GM12892 (cell line): ENCODE measurements around the gene RIC8B.

Source experiments
- POLR2A ChIP-seq: IDR thresholded peaks from 2 replicates; pipeline ENCODE4 v1.6.1; 2011; ENCODE audit warnings: low read depth, low read length, control low read depth
- POLR2AphosphoS5 ChIP-seq: IDR thresholded peaks from 2 replicates; pipeline ENCODE4 v1.6.1; 2011; ENCODE audit warnings: low read depth, low read length, control low read depth
- TAF1 ChIP-seq: IDR thresholded peaks from 2 replicates; pipeline ENCODE4 v1.6.1; 2011; ENCODE audit warnings: low read depth, mild to moderate bottlenecking, control low read depth, low read length, borderline replicate concordance

DNA sequence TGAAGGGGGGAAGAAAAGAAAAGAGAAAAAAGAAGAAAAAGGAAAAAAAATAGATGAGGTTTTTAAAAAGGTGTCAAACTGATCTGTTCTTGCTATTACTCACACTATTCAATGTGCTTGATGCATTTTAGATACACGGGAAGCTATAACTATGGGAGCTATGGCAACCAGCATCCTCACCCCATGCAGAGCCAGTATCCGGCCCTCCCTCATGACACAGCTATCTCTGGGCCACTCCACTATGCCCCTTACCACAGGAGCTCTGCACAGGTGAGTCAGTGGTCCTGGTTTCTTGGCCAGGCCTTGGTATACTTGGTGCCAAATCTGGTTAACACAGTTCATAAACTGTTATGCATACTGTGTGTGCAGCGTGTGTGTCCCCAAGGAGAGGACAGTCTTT, 24.0 kb upstream of the RIC8B start:
- TF ChIP-seq POLR2AphosphoS5: no peak
- no peak for TF ChIP-seq POLR2A
- TF ChIP-seq TAF1: no peak
